Measurements from ENCODE around the gene CDK9.

CDK9 gene

GRCh38 chr9:127789179-127789578 is 3.3 kb downstream of the CDK9 start:
- TF ChIP-seq ZNF384 (IDR thresholded peaks at IDR 0.05) (no peak), FOXA1 (IDR thresholded peaks at IDR 0.05) (no peak), L3MBTL2 (conservative IDR thresholded peaks at IDR 0.05) (no peak), ELF4 (IDR thresholded peaks at IDR 0.05) (no peak), SUZ12 (IDR thresholded peaks at IDR 0.05) (no peak), NFRKB (IDR thresholded peaks at IDR 0.05) (no peak), FOXM1 (IDR thresholded peaks at IDR 0.05; ENCODE audit: borderline replicate concordance) (no peak), LEF1 (IDR thresholded peaks at IDR 0.05; ENCODE audit: borderline replicate concordance) (no peak), TARDBP (IDR thresholded peaks at IDR 0.05) (no peak), HDGF (IDR thresholded peaks at IDR 0.05; ENCODE audit: borderline replicate concordance) (no peak), CTBP1 (IDR thresholded peaks at IDR 0.05; ENCODE audit: borderline replicate concordance) (no peak), BHLHE40 (IDR thresholded peaks at IDR 0.05; ENCODE audit: borderline replicate concordance) (no peak), ARNT (IDR thresholded peaks at IDR 0.05) (no peak), FOXK2 (IDR thresholded peaks at IDR 0.05) (no peak), SP1 (IDR thresholded peaks at IDR 0.05) (no peak)
- TF ChIP-seq, protein P1, sequence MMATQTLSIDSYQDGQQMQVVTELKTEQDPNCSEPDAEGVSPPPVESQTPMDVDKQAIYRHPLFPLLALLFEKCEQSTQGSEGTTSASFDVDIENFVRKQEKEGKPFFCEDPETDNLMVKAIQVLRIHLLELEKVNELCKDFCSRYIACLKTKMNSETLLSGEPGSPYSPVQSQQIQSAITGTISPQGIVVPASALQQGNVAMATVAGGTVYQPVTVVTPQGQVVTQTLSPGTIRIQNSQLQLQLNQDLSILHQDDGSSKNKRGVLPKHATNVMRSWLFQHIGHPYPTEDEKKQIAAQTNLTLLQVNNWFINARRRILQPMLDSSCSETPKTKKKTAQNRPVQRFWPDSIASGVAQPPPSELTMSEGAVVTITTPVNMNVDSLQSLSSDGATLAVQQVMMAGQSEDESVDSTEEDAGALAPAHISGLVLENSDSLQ (IDR thresholded peaks at IDR 0.05) = no peak
- no peak for DNase-seq (ENCODE audit: extremely low spot score)
- POLR2A ChIA-PET = no interaction called here
- CTCF ChIA-PET = no interaction called here

GRCh38 chr9:127790094-127790855 is 4.4 kb downstream of the CDK9 start:
- POLR2A ChIA-PET = no interaction called here
- CTCF ChIA-PET = no interaction called here
- no peak for TF ChIP-seq FOXM1 (IDR thresholded peaks at IDR 0.05; ENCODE audit: borderline replicate concordance)
- TF ChIP-seq L3MBTL2 (conservative IDR thresholded peaks at IDR 0.05) = no peak
- TF ChIP-seq HDGF (IDR thresholded peaks at IDR 0.05; ENCODE audit: borderline replicate concordance) = no peak
- TF ChIP-seq BHLHE40 (IDR thresholded peaks at IDR 0.05; ENCODE audit: borderline replicate concordance) = no peak
- no peak for TF ChIP-seq CTBP1 (IDR thresholded peaks at IDR 0.05; ENCODE audit: borderline replicate concordance)
- TF ChIP-seq SUZ12 (IDR thresholded peaks at IDR 0.05) = no peak
- no peak for DNase-seq (ENCODE audit: extremely low spot score)

- ChIA-PET POLR2A (no interaction called here), CTCF (no interaction called here)
- no peak for TF ChIP-seq SUZ12 (IDR thresholded peaks at IDR 0.05)
- TF ChIP-seq TARDBP (IDR thresholded peaks at IDR 0.05) = no peak
- no peak for TF ChIP-seq ARNT (IDR thresholded peaks at IDR 0.05)
- no peak for TF ChIP-seq BHLHE40 (IDR thresholded peaks at IDR 0.05; ENCODE audit: borderline replicate concordance)
- TF ChIP-seq ZNF384 (IDR thresholded peaks at IDR 0.05) = no peak
- DNase-seq (ENCODE audit: extremely low spot score) = no peak
Observed at GRCh38 chr9:127791085-127791484, 5.3 kb downstream of the CDK9 start.

DNA sequence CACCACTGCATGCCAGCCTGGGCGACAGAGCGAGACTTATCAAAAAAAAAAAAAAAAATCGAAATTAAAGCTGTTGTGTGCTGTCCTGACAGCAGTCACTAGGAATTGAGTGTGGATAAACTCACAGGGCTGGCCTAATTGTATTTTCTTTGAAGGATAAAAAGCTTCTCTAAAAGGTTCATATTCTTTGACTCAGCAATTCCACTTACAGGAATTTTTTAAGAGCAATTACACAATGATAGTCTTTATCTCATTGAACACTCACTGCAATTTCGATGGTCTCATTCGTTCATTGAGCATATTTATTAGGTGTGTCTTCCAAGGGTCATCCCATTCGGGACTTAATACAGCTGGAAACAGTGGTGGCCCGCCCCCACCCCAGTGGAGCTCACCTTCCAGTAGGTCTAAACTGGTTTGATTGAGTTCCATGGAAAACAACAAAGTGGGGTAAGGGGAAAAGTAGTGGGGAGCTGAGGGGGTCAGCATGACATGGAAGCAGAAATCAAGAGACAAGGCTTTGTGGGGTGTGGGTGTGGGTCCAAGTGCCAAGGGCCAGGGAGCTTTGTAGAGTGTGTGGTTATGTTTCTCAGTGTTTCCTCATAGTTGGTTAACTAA is 6.7 kb downstream of the CDK9 start:
- no peak for TF ChIP-seq FOXA1 (IDR thresholded peaks at IDR 0.05)
- no peak for TF ChIP-seq ELF4 (IDR thresholded peaks at IDR 0.05)
- TF ChIP-seq ARNT (IDR thresholded peaks at IDR 0.05) = no peak
- no peak for TF ChIP-seq LEF1 (IDR thresholded peaks at IDR 0.05; ENCODE audit: borderline replicate concordance)
- no peak for TF ChIP-seq FOXM1 (IDR thresholded peaks at IDR 0.05; ENCODE audit: borderline replicate concordance)
- no peak for TF ChIP-seq BHLHE40 (IDR thresholded peaks at IDR 0.05; ENCODE audit: borderline replicate concordance)
- no peak for TF ChIP-seq CTBP1 (IDR thresholded peaks at IDR 0.05; ENCODE audit: borderline replicate concordance)
- TF ChIP-seq HDGF (IDR thresholded peaks at IDR 0.05; ENCODE audit: borderline replicate concordance) = no peak
- DNase-seq (ENCODE audit: extremely low spot score) = no peak
- CTCF ChIA-PET = interaction anchor here (0.9 kb wide), 1 partner anchor 78 kb away, joined by 3 read pairs; no protein-coding TSS in a partner anchor
- POLR2A ChIA-PET = interaction anchor here (1.4 to 1.5 kb wide), 2 partner anchors 9 to 29 kb away, joined by 5 read pairs; no protein-coding TSS in a partner anchor

GRCh38 chr9:127793093-127793708 is 7.4 kb downstream of the CDK9 start:
- ChIA-PET POLR2A (interaction anchor here (1.4 to 1.5 kb wide), 2 partner anchors 9 to 30 kb away, joined by 5 read pairs; no protein-coding TSS in a partner anchor), CTCF (interaction anchor here (0.6 kb wide), 2 partner anchors 77 to 144 kb away, joined by 3 to 4 read pairs; no protein-coding TSS in a partner anchor)
- TF ChIP-seq HDGF (IDR thresholded peaks at IDR 0.05; ENCODE audit: borderline replicate concordance) (no peak), BHLHE40 (IDR thresholded peaks at IDR 0.05; ENCODE audit: borderline replicate concordance) (no peak), ZNF384 (IDR thresholded peaks at IDR 0.05) (no peak)
- DNase-seq (ENCODE audit: extremely low spot score) = no peak

DNA sequence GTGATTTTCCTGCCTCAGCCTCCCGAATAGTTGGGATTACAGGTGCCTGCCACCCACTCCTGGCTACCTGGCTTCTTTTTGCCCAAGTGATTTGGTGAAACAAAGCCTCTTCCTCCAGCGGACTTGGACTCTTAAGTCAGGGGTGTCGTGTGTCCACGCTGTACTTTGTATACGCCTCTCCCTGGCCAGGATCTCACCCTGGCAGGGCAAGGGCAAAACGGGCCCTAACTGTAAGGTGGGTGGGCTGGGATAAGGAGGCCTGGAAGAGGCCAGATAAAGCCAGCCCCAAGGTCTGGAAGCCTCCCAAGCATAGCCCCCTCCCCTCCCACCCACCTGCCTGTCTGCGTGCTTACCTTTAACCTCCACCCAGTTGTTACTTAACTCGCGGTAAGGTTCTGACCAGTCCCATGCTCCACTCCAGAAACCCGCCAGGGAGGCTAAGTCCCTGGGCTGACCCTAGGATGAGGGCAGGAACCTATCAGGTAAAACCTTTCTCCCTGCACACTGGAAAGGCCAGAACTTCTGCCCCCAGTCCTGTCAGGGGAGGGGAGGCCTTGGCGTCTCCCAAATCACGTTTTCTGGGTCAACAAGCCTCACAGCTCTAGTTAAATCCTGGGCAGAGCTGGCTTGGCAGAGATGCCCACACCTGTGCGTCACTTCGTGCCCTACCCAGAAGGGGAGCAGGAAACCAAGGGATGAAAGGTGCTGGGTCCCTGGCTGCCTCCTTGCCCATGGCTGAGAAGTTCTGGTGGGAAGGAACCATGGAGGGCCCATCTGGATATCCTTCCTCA is 8.4 kb downstream of the CDK9 start:
- CTCF ChIA-PET = no interaction called here

More for the DNA sequence above, 8.4 kb downstream of the CDK9 start:
- TF ChIP-seq BHLHE40 (IDR thresholded peaks at IDR 0.05; ENCODE audit: borderline replicate concordance) (no peak), FOXK2 (IDR thresholded peaks at IDR 0.05) (no peak), CTBP1 (IDR thresholded peaks at IDR 0.05; ENCODE audit: borderline replicate concordance) (no peak), LEF1 (IDR thresholded peaks at IDR 0.05; ENCODE audit: borderline replicate concordance) (no peak), SUZ12 (IDR thresholded peaks at IDR 0.05) (no peak), ZNF384 (IDR thresholded peaks at IDR 0.05) (no peak), NFRKB (IDR thresholded peaks at IDR 0.05) (no peak), SP1 (IDR thresholded peaks at IDR 0.05) (no peak), L3MBTL2 (conservative IDR thresholded peaks at IDR 0.05) (no peak), ARNT (IDR thresholded peaks at IDR 0.05) (no peak), ELF4 (IDR thresholded peaks at IDR 0.05) (no peak), TARDBP (IDR thresholded peaks at IDR 0.05) (no peak), FOXM1 (IDR thresholded peaks at IDR 0.05; ENCODE audit: borderline replicate concordance) (no peak), FOXA1 (IDR thresholded peaks at IDR 0.05) (no peak), HDGF (IDR thresholded peaks at IDR 0.05; ENCODE audit: borderline replicate concordance) (no peak)
- TF ChIP-seq, protein P1 (IDR thresholded peaks at IDR 0.05) = no peak
- POLR2A ChIA-PET = interaction anchor here (1.5 kb wide), 1 partner anchor 31 kb away, joined by 5 read pairs; no protein-coding TSS in a partner anchor
- DNase-seq (ENCODE audit: extremely low spot score) = no peak
